Tibial nerve (tissue), 4 donors: ENCODE results near the gene RNF8. TPM values are rescaled to one million over a fixed set of nuclear protein-coding genes. Genes with fewer than 3 reads are reported as not detected.

ENCODE experiments used
- DNase-seq, 2 donors: peaks; one replicate each; pipeline ENCODE4 v3.0.0-alpha.2; 2019; ENCODE audit warnings: low spot score in 2 of 2
- H3K27ac ChIP-seq, 4 donors: fragments of 200-600 bp; sonication (generic) in 3 of 4; one replicate each; pipeline ENCODE4 v1.5.1; 2017 to 2019; ENCODE audit warnings: mild to moderate bottlenecking in 1 of 4
- H3K27me3 ChIP-seq, 2 donors: fragments of 200-600 bp; sonication (generic) in 1 of 2; one replicate each; pipeline versions ENCODE4 v1.5.1 to v1.6.0; 2017 to 2019
- H3K36me3 ChIP-seq, 3 donors: fragments of 200-600 bp; sonication (generic); one replicate each; pipeline ENCODE4 v1.5.1; 2018 to 2019
- H3K4me1 ChIP-seq, 4 donors: fragments of 200-600 bp; sonication (generic) in 3 of 4; one replicate each; pipeline ENCODE4 v1.5.1; 2017 to 2019
- H3K4me3 ChIP-seq, 4 donors: fragments of 200-600 bp; sonication (generic) in 3 of 4; one replicate each; pipeline ENCODE4 v1.5.1; 2017 to 2019; ENCODE audit warnings: mild to moderate bottlenecking in 1 of 4, moderate library complexity in 1 of 4
- H3K9me3 ChIP-seq, 4 donors: fragments of 200-600 bp; sonication (generic) in 3 of 4; one replicate each; pipeline ENCODE4 v1.5.1; 2017 to 2019
- EP300 ChIP-seq, 2 donors: sonication (generic); formaldehyde crosslinking; IDR thresholded peaks; one replicate each; pipeline ENCODE4 v1.6.1; 2017; ENCODE audit warnings: antibody characterized with exemption in 2 of 2, mild to moderate bottlenecking in 1 of 2
- POLR2A ChIP-seq, 2 donors: fragments of 450-650 bp; IDR thresholded peaks; one replicate each; pipeline ENCODE4 v1.6.1; 2017; ENCODE audit warnings: antibody characterized with exemption in 2 of 2, mild to moderate bottlenecking in 2 of 2, moderate library complexity in 2 of 2
- WGBS, 2 donors: methylation state at CpG; one replicate each; pipeline ENCODE4 v1.1.5; 2018; 5-methylcytosine and 5-hydroxymethylcytosine counted together
- total RNA-seq, 4 donors: library from RNA; depleted of rRNA; stranded (reverse); fragments of >200 nt; gene quantifications; one replicate each; pipeline ENCODE4 v1.1.0, GENCODE V29; 2016
- TF ChIP-seq, protein P1 (sequence below), 5 experiments: fragments of 200-600 bp in 3 of 5; fragments of 450-650 bp in 2 of 5; sonication (generic) in 3 of 5; IDR thresholded peaks; one replicate each; pipeline ENCODE4 v1.5.1; 2016 to 2019; ENCODE audit warnings: antibody characterized with exemption in 5 of 5, mild to moderate bottlenecking in 3 of 5, moderate library complexity in 2 of 5

RNF8 gene
- total RNA-seq, 4 donors from 2014 or later = 9.2 to 12.9 (median 12.7) TPM

DNA sequence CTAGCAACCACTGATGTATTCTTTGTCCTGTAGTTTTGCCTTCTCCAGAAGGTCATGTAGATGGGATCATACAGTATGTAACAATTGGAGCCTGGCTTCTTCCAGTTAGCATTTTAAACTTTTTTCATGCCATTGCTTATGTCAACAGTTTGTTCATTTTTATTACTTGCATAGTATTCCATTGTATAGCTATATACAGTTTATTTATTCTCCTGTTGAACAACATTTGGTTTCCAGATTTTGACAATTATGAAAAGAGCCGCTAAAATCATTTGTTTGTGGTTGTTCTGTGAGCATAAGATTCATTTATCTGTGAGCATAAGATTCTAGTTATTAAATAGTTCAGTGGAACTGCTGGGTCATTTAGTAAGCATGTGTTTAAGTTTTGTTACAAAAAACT, 55.7 kb downstream of the RNF8 start:
- Histone ChIP-seq H3K27me3 (no peaks in the 10 kb centered on the region), H3K4me1 (no peaks in the 10 kb centered on the region), H3K27ac (no peak overlapping the region), H3K9me3 (no peaks in the 10 kb centered on the region), H3K36me3 (no peaks in the 10 kb centered on the region), H3K4me3 (no peak overlapping the region)
- TF ChIP-seq, protein P1, sequence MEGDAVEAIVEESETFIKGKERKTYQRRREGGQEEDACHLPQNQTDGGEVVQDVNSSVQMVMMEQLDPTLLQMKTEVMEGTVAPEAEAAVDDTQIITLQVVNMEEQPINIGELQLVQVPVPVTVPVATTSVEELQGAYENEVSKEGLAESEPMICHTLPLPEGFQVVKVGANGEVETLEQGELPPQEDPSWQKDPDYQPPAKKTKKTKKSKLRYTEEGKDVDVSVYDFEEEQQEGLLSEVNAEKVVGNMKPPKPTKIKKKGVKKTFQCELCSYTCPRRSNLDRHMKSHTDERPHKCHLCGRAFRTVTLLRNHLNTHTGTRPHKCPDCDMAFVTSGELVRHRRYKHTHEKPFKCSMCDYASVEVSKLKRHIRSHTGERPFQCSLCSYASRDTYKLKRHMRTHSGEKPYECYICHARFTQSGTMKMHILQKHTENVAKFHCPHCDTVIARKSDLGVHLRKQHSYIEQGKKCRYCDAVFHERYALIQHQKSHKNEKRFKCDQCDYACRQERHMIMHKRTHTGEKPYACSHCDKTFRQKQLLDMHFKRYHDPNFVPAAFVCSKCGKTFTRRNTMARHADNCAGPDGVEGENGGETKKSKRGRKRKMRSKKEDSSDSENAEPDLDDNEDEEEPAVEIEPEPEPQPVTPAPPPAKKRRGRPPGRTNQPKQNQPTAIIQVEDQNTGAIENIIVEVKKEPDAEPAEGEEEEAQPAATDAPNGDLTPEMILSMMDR (IDR thresholded peaks at IDR 0.05) = no peak
- TF ChIP-seq POLR2A (IDR thresholded peaks at IDR 0.05) = no peak
- TF ChIP-seq EP300 (IDR thresholded peaks at IDR 0.05) = no peak
- WGBS, 2 donors = 93 to 97% methylated on average over 1 of the region's 1 CpG
- no peak for DNase-seq

DNA sequence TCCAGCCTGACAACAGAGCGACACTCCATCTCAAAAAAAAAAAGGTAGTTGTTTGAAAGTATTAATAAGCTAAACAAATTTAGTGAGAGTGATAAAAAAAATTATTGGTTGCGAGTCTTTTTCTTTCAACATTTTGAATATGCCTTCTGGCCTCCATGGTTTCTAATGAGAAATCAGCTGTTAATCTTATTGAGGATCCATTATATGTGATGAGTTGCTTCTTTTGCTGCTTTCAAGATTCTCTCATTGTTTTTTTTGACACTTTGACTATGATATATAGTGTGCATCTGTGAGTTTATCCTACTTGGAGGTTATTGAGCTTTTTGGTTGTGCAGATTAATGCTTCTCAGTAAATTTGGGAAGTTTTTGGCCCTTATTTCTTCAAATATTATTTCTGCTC, 63.6 kb downstream of the RNF8 start:
- 45 to 51% methylated on average over 2 of the region's 2 CpGs for WGBS, 2 donors
- no peak overlapping the region for H3K4me3 ChIP-seq
- H3K9me3 ChIP-seq = peaks cover 0 to 8% (median 0%) of the 10 kb centered on the region in 4 donors
- no peak overlapping the region for H3K27ac ChIP-seq
- H3K4me1 ChIP-seq = no peaks in the 10 kb centered on the region
- DNase-seq = no peak
- H3K27me3 ChIP-seq = no peaks in the 10 kb centered on the region
- H3K36me3 ChIP-seq = no peaks in the 10 kb centered on the region
- TF ChIP-seq POLR2A (IDR thresholded peaks at IDR 0.05) = no peak
- TF ChIP-seq, protein P1 (IDR thresholded peaks at IDR 0.05) = no peak
- TF ChIP-seq EP300 (IDR thresholded peaks at IDR 0.05) = no peak

DNA sequence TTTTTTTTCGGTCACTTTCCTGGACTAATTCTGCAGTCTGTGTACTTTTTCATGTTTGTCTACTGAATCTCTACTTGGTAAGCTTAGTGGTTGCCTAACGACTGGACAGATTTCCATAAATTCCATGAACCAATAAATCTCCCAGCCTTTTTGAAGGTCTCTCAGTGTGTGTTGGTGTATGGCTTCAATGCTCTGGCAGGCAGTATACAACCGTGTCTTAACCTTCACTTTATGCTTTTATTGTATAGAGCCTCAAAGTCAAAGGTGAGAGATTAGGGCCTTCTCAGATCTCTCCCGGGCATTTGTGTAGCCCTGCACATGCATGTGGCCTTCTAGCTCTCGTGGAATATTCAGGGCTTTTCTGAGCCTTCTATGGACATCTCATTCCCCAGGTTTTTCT, 64.9 kb downstream of the RNF8 start:
- no peak overlapping the region for H3K27ac ChIP-seq
- WGBS, 2 donors = 45 to 47% methylated on average over 5 of the region's 5 CpGs
- DNase-seq = no peak

DNA sequence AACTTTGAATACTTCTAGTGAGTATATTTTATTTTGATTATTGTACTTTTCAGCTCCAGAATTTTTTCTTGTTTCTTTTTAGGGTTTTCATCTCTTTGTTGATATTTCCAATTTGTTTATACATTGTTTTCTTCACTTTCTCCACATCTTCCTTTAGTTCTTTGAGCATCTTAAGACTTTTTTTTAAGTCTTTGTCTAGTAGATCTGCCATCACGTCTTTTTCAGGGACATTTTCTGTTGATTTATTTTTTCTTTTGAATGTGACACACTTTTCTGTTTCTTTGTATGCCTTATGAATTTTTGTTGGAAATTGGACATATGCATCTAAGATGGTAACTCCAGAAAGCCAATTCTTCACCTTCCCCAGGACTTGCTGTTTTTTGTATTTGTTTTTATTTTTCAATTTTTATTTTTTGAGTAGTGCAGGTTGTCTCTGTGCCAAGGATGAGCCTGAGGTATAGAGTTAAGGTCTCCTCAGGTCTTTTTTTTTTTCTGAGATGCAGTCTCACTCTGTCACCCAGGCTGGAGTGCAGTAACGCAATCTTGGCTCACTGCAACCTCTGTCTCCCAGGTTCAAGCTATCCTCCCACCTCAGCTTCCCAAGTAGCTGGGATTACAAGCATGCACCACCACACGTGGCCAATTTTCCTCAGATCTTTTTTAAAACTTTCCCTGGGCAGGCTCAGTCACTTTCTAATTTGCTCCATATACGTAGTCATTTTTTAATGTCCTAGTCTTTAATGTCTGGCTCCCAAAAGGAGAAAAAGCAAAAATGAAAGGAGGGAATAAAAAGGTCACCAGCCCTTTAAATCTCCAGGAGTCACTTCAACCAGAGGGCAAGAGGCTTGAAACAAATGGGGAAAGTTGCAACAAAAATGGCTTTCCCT, 72.5 kb downstream of the RNF8 start:
- Histone ChIP-seq H3K4me3 (no peak overlapping the region), H3K27me3 (no peaks in the 10 kb centered on the region), H3K36me3 (no peaks in the 10 kb centered on the region), H3K27ac (no peak overlapping the region), H3K9me3 (no peaks in the 10 kb centered on the region), H3K4me1 (no peaks in the 10 kb centered on the region)
- 79% methylated on average over 4 of the region's 4 CpGs for WGBS, 2 donors
- TF ChIP-seq EP300 (IDR thresholded peaks at IDR 0.05) (no peak), POLR2A (IDR thresholded peaks at IDR 0.05) (no peak)
- TF ChIP-seq, protein P1 (IDR thresholded peaks at IDR 0.05) = no peak
- DNase-seq = no peak

More for the DNA sequence above, 64.9 kb downstream of the RNF8 start:
- Histone ChIP-seq H3K9me3 (peaks cover 0 to 8% (median 0%) of the 10 kb centered on the region in 4 donors), H3K4me1 (no peaks in the 10 kb centered on the region), H3K27me3 (no peaks in the 10 kb centered on the region), H3K36me3 (no peaks in the 10 kb centered on the region), H3K4me3 (no peak overlapping the region)
- TF ChIP-seq, protein P1 (IDR thresholded peaks at IDR 0.05) = no peak
- TF ChIP-seq EP300 (IDR thresholded peaks at IDR 0.05) (no peak), POLR2A (IDR thresholded peaks at IDR 0.05) (no peak)

DNA sequence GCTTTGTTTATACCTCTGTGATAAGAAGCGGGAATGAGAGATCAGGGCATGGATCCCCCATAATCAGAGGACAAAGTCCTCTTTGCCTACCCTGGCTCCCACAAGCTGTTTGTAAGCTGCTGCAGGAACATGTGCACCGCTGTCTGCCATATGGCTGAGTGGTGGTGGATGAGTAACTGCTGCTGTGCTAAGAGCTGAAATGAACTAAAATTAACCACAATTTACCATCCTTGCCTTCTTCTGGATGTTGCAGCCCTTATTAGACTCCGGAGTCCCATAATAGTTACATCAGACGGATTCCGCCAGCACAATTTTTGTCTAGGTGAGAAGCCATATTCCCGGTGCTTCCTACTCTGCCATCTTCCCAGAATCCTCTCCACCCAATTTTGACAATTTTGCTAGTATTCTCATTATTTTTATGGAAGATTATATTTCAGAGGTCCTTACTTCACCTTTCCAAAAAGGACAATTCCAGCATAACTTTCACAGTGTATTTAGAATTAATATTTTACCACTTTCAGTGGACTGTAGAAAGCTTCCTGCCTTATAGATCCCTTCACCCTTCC, 73.2 kb downstream of the RNF8 start:
- 92 to 97% methylated on average over 6 of the region's 6 CpGs for WGBS, 2 donors
- DNase-seq = no peak
- Histone ChIP-seq H3K36me3 (no peaks in the 10 kb centered on the region), H3K27me3 (no peaks in the 10 kb centered on the region), H3K9me3 (no peaks in the 10 kb centered on the region), H3K4me3 (no peak overlapping the region), H3K27ac (no peak overlapping the region), H3K4me1 (peaks cover 0 to 2% (median 0%) of the 10 kb centered on the region in 4 donors)
- TF ChIP-seq EP300 (IDR thresholded peaks at IDR 0.05) (no peak), POLR2A (IDR thresholded peaks at IDR 0.05) (no peak)
- TF ChIP-seq, protein P1 (IDR thresholded peaks at IDR 0.05) = no peak
